Non-pigmented ciliary epithelial cell (primary cell): ENCODE results near the gene ENPEP.
"Not testable (repeated sequence)": the region's sequence is repeated elsewhere in the genome, so short reads cannot be mapped to it uniquely, and the experiment has no call there.

Experiments
- DNase-seq: peaks from one replicate; pipeline ENCODE4 v3.0.0-alpha.2; 2010; ENCODE audit warnings: low read depth

The ENPEP gene, protein sequence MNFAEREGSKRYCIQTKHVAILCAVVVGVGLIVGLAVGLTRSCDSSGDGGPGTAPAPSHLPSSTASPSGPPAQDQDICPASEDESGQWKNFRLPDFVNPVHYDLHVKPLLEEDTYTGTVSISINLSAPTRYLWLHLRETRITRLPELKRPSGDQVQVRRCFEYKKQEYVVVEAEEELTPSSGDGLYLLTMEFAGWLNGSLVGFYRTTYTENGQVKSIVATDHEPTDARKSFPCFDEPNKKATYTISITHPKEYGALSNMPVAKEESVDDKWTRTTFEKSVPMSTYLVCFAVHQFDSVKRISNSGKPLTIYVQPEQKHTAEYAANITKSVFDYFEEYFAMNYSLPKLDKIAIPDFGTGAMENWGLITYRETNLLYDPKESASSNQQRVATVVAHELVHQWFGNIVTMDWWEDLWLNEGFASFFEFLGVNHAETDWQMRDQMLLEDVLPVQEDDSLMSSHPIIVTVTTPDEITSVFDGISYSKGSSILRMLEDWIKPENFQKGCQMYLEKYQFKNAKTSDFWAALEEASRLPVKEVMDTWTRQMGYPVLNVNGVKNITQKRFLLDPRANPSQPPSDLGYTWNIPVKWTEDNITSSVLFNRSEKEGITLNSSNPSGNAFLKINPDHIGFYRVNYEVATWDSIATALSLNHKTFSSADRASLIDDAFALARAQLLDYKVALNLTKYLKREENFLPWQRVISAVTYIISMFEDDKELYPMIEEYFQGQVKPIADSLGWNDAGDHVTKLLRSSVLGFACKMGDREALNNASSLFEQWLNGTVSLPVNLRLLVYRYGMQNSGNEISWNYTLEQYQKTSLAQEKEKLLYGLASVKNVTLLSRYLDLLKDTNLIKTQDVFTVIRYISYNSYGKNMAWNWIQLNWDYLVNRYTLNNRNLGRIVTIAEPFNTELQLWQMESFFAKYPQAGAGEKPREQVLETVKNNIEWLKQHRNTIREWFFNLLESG

DNA sequence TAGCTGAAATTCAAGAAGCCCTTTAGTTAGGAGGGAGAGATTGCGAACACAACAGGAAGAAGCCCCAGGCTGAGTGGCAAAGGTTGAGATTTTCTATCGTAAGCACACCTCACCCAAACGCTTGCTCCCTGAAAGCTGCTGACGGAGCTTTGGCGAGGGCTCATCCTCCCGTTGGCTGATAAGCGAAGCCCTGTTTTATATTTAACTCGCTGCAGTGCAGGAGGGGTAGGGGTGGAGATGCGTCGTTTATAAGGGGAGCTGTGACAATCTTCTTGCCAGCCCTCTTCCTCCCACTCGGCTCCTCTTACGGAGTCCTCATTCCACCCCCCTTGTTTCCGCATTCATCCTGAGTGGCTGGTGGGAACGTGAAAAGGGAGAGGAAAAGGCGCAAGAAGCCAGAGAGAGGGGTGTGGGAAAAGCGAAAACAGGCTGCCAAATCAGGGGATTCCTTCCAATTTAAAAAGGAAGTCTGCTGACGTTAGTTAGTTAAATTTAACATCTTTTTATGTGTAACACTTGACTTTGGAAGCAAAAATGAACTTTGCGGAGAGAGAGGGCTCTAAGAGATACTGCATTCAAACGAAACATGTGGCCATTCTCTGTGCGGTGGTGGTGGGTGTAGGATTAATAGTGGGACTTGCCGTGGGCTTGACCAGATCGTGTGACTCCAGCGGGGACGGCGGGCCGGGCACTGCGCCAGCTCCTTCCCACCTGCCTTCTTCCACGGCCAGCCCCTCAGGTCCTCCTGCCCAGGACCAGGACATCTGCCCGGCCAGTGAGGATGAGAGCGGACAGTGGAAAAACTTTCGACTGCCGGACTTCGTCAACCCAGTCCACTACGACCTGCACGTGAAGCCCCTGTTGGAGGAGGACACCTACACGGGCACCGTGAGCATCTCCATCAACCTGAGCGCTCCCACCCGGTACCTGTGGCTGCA is at the start of gene ENPEP:
Gene ENPEP, plus strand, starts transcription at position 275 of the 938 bp plus-strand sequence. Its CDS starts 260 bp downstream, at position 535.
- DNase-seq, result no peak

DNA sequence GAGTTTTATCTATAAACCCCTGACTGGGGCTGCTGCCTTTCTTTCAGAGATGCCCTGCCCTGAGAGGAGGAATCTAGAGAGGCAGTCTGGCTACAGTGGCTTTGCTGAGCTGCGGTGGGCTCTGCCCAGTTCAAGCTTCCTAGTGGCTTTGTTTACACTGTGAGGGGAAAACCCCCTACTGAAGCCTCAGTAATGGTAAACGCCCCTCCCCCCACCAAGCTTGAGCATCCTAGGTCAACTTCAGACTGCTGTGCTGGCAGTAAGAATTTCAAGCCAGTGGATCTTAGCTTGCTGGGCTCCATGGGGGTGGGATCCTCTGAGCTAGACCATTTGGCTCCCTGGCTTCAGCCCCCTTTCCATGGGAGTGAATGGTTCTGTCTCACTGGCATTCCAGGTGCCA is 44.1 kb upstream of the ENPEP start:
- DNase-seq, result not testable (repeated sequence)

GRCh38 chr4:110437292-110437691 is 38.7 kb upstream of the ENPEP start:
- DNase-seq, result not testable (repeated sequence)

- DNase-seq, result not testable (repeated sequence)
Observed at GRCh38 chr4:110439209-110439608, 36.7 kb upstream of the ENPEP start.

DNA sequence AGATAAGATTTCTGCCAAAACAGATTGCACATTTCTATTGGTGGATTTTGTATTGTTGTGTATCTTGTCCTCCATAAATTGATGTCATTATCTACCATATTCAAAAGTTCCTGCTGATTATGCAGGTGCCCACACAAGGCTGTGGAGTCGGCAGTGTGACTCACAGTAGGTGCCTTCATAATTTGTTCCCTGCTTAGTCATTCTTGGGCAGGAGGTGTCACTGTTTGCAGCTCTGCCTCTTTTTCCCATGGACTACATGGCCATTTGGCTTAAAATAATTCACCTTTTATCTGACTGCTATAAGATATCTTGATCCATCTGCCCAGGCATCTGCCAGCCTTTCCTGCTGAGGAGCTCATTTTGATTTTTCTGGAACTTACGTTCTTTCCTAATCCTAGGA is 33.6 kb upstream of the ENPEP start:
- DNase-seq, result no peak

DNA sequence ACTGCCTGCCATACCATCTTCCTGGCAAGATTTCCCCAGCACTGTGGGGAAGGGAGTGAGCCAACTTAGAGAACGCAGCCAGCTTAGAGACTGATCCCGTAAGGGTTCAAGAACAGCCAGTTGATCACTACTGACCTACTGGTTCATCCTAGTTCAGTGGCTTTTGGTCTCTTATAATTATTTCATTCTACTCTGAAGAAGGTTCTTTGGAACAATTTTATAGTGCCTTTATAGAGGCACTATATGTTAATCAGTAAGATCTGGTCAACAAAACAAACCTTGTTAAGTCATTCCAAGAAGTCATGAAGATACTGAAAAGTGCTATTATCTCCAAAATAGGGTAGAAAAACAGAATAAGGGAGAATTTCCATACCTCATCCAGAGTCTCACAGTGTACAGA is 33.2 kb upstream of the ENPEP start:
- DNase-seq, result no peak

GRCh38 chr4:110449947-110450346 is 26.0 kb upstream of the ENPEP start:
- DNase-seq, result no peak

- DNase-seq, result no peak
Observed at GRCh38 chr4:110452546-110452945, 23.4 kb upstream of the ENPEP start.

GRCh38 chr4:110454441-110454840 is 21.5 kb upstream of the ENPEP start:
- DNase-seq, result no peak

- DNase-seq, result no peak
Observed at GRCh38 chr4:110458494-110459266, 17.3 kb upstream of the ENPEP start.

- no peak for DNase-seq
Observed at GRCh38 chr4:110460074-110460746, 15.7 kb upstream of the ENPEP start.

DNA sequence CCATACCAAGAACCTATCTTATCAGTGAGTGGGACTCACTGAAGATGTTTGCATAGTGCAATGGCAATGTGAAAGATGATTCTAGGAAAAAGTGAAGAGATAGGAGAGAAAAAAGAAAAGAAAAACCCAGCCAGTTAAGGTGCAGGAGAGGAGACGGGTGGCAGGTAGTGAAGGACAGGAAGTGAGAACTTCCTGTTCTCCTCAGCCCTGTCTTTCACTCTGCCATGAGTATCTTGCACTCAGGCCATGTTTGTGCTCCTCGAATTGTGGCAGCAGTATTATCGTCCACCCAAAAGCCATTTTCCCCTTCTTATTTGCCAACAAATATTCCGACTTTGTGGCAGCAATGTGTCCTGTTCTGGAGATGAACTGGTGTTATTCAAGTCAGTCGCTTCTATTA is 8.6 kb upstream of the ENPEP start:
- no peak for DNase-seq

GRCh38 chr4:110472583-110473329 is 3.2 kb upstream of the ENPEP start:
- no peak for DNase-seq

GRCh38 chr4:110474481-110474880 is 1.5 kb upstream of the ENPEP start:
- no peak for DNase-seq

DNA sequence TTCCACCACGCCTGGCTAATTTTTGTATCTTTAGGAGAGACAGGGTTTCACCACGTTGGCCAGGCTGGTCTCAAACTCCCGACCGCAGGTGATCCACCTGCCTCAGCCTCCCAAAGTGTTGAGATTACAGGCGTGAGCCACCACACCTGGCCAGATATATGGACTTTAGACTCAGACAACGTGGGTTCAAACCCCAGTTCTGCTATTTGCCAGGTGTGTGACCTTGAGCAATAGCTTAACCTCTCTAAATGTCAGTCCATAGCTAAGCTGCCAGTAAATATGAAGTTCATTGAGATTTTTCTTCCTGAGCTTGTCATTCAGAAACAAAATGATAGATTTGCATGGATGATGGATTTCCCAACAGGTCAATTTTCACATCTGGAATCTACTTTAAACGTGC is 875 bp upstream of the ENPEP start:
- DNase-seq, result not testable (repeated sequence)

DNA sequence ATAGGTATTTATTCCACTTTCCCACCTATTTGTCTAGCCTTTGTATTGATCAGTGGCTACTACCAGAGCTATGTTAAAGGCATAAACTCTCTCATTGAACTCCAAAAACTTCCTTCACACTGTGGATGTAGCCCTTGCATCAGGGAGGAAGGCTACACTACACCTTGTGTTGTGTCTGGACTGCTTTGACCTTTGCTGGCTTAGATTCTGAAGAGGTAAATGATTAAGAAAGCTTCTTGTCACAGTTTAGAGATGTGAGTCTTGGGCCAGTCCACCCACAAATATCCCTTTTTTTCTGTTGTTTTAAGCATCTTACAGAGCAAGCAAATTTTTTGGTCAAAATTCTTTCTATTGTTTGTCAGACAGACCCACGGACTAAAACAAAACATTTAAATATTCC is 1.9 kb downstream of the ENPEP start:
- no peak for DNase-seq

DNA sequence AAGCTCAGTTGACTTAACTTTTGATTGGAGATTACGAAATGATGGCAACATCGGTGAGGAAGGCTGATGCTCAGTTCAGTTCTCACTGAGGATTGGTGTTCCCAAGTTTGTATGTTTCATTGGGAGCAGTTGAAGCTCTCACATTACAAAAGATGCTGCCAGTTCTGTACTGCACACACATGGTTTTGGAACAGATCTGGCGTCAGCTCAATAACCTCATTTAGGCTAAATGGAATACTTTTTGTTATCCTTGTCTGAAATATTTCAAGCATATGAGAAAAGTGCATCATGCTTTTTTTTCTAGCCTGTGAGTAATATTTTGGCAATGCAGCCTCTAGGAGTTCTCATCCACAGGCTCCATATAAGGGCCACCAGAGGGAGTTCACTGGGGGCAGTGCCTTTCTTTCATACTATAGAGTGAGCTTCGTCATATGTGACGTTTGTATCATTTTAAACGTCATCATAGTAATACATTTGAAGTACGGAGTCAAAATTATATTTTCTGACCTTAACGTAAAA is 4.1 kb downstream of the ENPEP start:
- peak; percentile 85 for DNase-seq

- no peak for DNase-seq
Observed at GRCh38 chr4:110480746-110481271, 4.9 kb downstream of the ENPEP start.

- no peak for DNase-seq
Observed at GRCh38 chr4:110483516-110483915, 7.6 kb downstream of the ENPEP start.
